Mucosa of descending colon (tissue), 3 donors: Measurements from ENCODE around the gene ZNF618. TPM values are rescaled to one million over a fixed set of nuclear protein-coding genes. Genes with fewer than 3 reads are reported as not detected.
A peak's percentile ranks its signal among the peaks of the same experiment; 100 is the strongest.

Experiments
- ATAC-seq: fragments of 200-7000 bp; cut with Tn5 transposase; one replicate; pipeline ENCODE4 v1.9.1; 2020; ENCODE audit warnings: mild to moderate bottlenecking, moderate library complexity
- DNase-seq, 3 donors: peaks; one replicate each; pipeline ENCODE4 v3.0.0-alpha.2; 2020
- H3K36me3 ChIP-seq: fragments of 200-600 bp; one replicate; pipeline ENCODE4 v1.8.0; 2021; ENCODE audit warnings: low read depth, mild to moderate bottlenecking
- H3K4me1 ChIP-seq: fragments of 200-600 bp; one replicate; pipeline ENCODE4 v1.8.0; 2021; ENCODE audit warnings: low read depth, mild to moderate bottlenecking
- H3K4me3 ChIP-seq: fragments of 200-600 bp; one replicate; pipeline ENCODE4 v1.8.0; 2021; ENCODE audit warnings: mild to moderate bottlenecking
- H3K9me3 ChIP-seq: fragments of 200-600 bp; one replicate; pipeline ENCODE4 v1.8.0; 2021; ENCODE audit warnings: mild to moderate bottlenecking
- intact Hi-C, 2 donors: fragments of 100-400 bp; cut with DNase I in 1 of 2; cut with micrococcal nuclease in 1 of 2; formaldehyde crosslinking; loops; one replicate each; pipeline versions ENCODE4 v1.11.0 to v1.11.1; 2022; cut with DNase I, micrococcal nuclease
- total RNA-seq, 3 donors: library from RNA; stranded (reverse); fragmentation: NEBNext Ultra II Directional in 2 of 3; extraction: Animal tissue kit (Norgen Biotek cat#: 25700) in 2 of 3; gene quantifications; one replicate each; pipeline versions ENCODE4 v1.2.1 to v1.2.4, GENCODE V29; 2021 to 2023
- TF ChIP-seq, protein P1 (sequence below): fragments of 200-600 bp; IDR thresholded peaks from one replicate; pipeline ENCODE4 v1.8.0; 2022; ENCODE audit warnings: antibody characterized with exemption, mild to moderate bottlenecking
- donor health status: DM: no; HTN: no; CAD: no; lungs with moderate emphysema.
- donor health status: DM: no; HTN: no; CAD: no.
- donor health status: DM: no; HTN: yes; CAD: no.

ZNF618 gene
- total RNA-seq, 3 donors from 2014 or later: 2.7 to 6.2 (median 3.7) TPM

DNA sequence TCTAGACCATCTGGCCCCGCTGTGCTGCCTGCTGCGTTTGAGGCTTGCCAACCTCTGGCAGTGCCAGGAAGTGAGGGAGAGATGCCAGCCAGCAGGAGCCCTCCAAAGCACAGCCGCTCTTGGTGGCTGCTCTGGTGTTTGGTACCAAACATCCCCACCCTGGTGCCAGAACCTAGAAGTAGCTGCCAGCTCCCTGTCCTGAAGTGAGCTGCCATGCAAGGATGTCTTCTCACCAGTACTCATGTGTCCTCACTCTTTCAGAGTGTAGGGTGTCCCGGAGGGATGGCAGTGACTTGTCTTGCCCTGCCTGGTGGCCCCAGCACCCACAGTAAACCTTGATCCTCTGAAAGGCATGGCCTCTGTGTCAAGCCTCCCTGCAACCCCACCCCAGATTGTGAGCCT lies 158.6 kb downstream of the ZNF618 start:
- ATAC-seq (no peak), DNase-seq (no peak)
- H3K9me3 ChIP-seq: no peaks in the 10 kb centered on the region
- H3K4me3 ChIP-seq: no peak overlapping the region
- H3K36me3 ChIP-seq: no peaks in the 10 kb centered on the region
- TF ChIP-seq, protein P1, sequence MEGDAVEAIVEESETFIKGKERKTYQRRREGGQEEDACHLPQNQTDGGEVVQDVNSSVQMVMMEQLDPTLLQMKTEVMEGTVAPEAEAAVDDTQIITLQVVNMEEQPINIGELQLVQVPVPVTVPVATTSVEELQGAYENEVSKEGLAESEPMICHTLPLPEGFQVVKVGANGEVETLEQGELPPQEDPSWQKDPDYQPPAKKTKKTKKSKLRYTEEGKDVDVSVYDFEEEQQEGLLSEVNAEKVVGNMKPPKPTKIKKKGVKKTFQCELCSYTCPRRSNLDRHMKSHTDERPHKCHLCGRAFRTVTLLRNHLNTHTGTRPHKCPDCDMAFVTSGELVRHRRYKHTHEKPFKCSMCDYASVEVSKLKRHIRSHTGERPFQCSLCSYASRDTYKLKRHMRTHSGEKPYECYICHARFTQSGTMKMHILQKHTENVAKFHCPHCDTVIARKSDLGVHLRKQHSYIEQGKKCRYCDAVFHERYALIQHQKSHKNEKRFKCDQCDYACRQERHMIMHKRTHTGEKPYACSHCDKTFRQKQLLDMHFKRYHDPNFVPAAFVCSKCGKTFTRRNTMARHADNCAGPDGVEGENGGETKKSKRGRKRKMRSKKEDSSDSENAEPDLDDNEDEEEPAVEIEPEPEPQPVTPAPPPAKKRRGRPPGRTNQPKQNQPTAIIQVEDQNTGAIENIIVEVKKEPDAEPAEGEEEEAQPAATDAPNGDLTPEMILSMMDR: no peak
- intact Hi-C loops: no loop called here
- no peaks in the 10 kb centered on the region for H3K4me1 ChIP-seq

GRCh38 chr9:114035221-114035844 lies 159.2 kb downstream of the ZNF618 start:
- Histone ChIP-seq H3K4me3 (no peak overlapping the region), H3K9me3 (no peaks in the 10 kb centered on the region), H3K36me3 (no peaks in the 10 kb centered on the region), H3K4me1 (no peaks in the 10 kb centered on the region)
- DNase-seq (no peak), ATAC-seq (peak; percentile 44)
- TF ChIP-seq, protein P1: no peak
- intact Hi-C loops: no loop called here

DNA sequence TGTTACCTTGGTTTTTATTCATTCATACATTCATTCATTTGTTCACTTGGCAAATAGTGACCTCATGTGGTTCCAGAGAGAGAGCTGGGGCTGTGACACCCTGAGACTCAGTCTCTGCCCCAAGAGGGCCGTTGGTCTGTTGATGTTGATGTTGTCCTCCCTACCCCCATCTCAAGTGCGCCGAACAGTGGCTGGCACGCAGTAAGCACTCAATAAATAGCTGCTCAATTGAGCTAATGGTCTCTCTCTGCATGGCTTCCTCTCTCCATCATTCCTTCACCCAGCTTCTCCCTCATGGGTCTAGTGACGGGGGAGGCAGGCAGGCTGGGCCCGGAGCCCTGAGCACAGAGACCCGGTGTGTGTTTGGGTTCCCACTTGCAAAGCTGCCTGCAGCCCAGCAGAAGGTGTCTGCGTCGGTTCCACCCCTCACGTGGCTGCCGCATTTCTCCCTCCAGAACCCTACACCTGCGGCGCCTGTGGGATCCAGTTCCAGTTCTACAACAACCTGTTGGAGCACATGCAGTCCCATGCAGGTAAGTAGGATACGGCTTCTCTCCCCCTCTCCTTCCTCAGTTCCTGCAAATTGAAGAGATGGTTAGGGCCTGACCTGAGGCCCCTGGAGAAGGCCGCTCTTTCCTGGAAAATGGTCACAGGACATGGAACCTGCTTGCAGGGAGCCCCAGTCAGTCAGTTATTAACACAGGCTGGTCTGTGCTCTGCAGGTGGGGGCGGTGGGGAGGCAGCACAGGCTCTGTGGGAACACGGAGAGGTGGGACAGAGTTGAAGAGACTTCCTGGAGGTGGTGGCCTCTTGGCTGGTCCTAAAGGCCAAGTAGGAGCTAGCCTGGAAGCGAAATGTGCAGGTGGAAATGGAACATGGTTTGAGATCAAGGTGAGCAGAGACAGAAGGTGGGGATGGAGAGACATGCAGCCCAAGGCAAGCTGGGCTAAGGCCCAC lies 160.0 kb downstream of the ZNF618 start:
- intact Hi-C loops: no loop called here
- Histone ChIP-seq H3K9me3 (no peaks in the 10 kb centered on the region), H3K36me3 (no peaks in the 10 kb centered on the region), H3K4me1 (no peaks in the 10 kb centered on the region), H3K4me3 (no peak overlapping the region)
- TF ChIP-seq, protein P1: no peak
- DNase-seq (no peak), ATAC-seq (no peak)

- TF ChIP-seq, protein P1: no peak
- ATAC-seq (no peak), DNase-seq (no peak)
- Histone ChIP-seq H3K36me3 (no peaks in the 10 kb centered on the region), H3K9me3 (no peaks in the 10 kb centered on the region), H3K4me3 (no peak overlapping the region), H3K4me1 (no peaks in the 10 kb centered on the region)
- intact Hi-C loops: no loop called here
These were observed 161.1 kb downstream of the ZNF618 start for GRCh38 chr9:114037249-114037648.

GRCh38 chr9:114037961-114038723 lies 162.0 kb downstream of the ZNF618 start:
- no peaks in the 10 kb centered on the region for H3K4me1 ChIP-seq
- ATAC-seq (no peak), DNase-seq (peak in 1 of 3 donors; percentile 36)
- intact Hi-C loops: no loop called here
- TF ChIP-seq, protein P1: no peak
- H3K36me3 ChIP-seq: no peaks in the 10 kb centered on the region
- H3K9me3 ChIP-seq: no peaks in the 10 kb centered on the region
- no peak overlapping the region for H3K4me3 ChIP-seq
